HG03432 (cell line): ENCODE data around the gene XRN2.
"Not testable (repeated sequence)": the region's sequence is repeated elsewhere in the genome, so short reads cannot be mapped to it uniquely, and the experiment has no call there.

ENCODE experiments used
- ATAC-seq: cut with Tn5 transposase; IDR thresholded peaks from one replicate; pipeline ENCODE4 v1.9.1; 2021; ENCODE audit warnings: mild to moderate bottlenecking, moderate library complexity; ENCODE audit not compliant: unreplicated experiment

XRN2 gene

GRCh38 chr20:21386111-21386510, 83.0 kb downstream of the XRN2 start:
- no peak for ATAC-seq

GRCh38 chr20:21387528-21387927, 84.4 kb downstream of the XRN2 start:
- no peak for ATAC-seq

GRCh38 chr20:21388566-21388965, 85.4 kb downstream of the XRN2 start:
- no peak for ATAC-seq

- ATAC-seq, result no peak
Measured at GRCh38 chr20:21389368-21389767, 86.2 kb downstream of the XRN2 start.

GRCh38 chr20:21390768-21391167, 87.6 kb downstream of the XRN2 start:
- ATAC-seq, result no peak

GRCh38 chr20:21391185-21391971, 88.2 kb downstream of the XRN2 start:
- no peak for ATAC-seq

- no peak for ATAC-seq
Measured at GRCh38 chr20:21391972-21392352, 88.8 kb downstream of the XRN2 start.

GRCh38 chr20:21393166-21393565, 90.0 kb downstream of the XRN2 start:
- no peak for ATAC-seq

GRCh38 chr20:21393816-21394519, 90.8 kb downstream of the XRN2 start:
- no peak for ATAC-seq

GRCh38 chr20:21394551-21394950, 91.4 kb downstream of the XRN2 start:
- no peak for ATAC-seq

- ATAC-seq, result no peak
Measured at GRCh38 chr20:21395051-21395665, 92.0 kb downstream of the XRN2 start.

- peak; percentile 36 for ATAC-seq
Measured at GRCh38 chr20:21395666-21396598, 92.8 kb downstream of the XRN2 start.

GRCh38 chr20:21396599-21397340, 93.6 kb downstream of the XRN2 start:
- ATAC-seq, result peak; percentile 46

- ATAC-seq, result no peak
Measured at GRCh38 chr20:21397341-21398108, 94.4 kb downstream of the XRN2 start, which contains the start of gene NKX2-4. Gene NKX2-4, minus strand, starts transcription at chr20:21397526. Its CDS starts 127 bp downstream, at chr20:21397399.

GRCh38 chr20:21398109-21399004, 95.2 kb downstream of the XRN2 start:
- no peak for ATAC-seq

GRCh38 chr20:21399005-21399475, 95.9 kb downstream of the XRN2 start:
- ATAC-seq, result no peak

- no peak for ATAC-seq
Measured at GRCh38 chr20:21411725-21412124, 108.6 kb downstream of the XRN2 start.

GRCh38 chr20:21413996-21414395, 110.9 kb downstream of the XRN2 start:
- ATAC-seq, result not testable (repeated sequence)
